ENCODE measurements around the gene LAGE3.

Gene LAGE3

GRCh38 chrX:154470914-154471568 lies 8.0 kb downstream of the LAGE3 start:
- H3K27me3 ChIP-seq (ENCODE audit: control insufficient read depth, insufficient read depth, low read length) = no peaks in the 10 kb centered on the region
- H3K9ac ChIP-seq (ENCODE audit: low read depth, low read length) = no peak overlapping the region
- H3K4me3 ChIP-seq (ENCODE audit: low read depth, low read length) = no peak overlapping the region
- H3K36me3 ChIP-seq (ENCODE audit: control insufficient read depth, insufficient read depth, low read length) = peaks cover 52% of the 10 kb centered on the region
- no peaks in the 10 kb centered on the region for H3K4me1 ChIP-seq (ENCODE audit: control insufficient read depth, insufficient read depth, low read length)
- no peaks in the 10 kb centered on the region for H3K9me3 ChIP-seq (ENCODE audit: control insufficient read depth, insufficient read depth, low read length)

- Histone ChIP-seq H3K27me3 (ENCODE audit: control insufficient read depth, insufficient read depth, low read length) (no peaks in the 10 kb centered on the region), H3K9me3 (ENCODE audit: control insufficient read depth, insufficient read depth, low read length) (no peaks in the 10 kb centered on the region), H3K4me1 (ENCODE audit: control insufficient read depth, insufficient read depth, low read length) (no peaks in the 10 kb centered on the region), H3K36me3 (ENCODE audit: control insufficient read depth, insufficient read depth, low read length) (peaks cover 58% of the 10 kb centered on the region), H3K4me3 (ENCODE audit: low read depth, low read length) (no peak overlapping the region), H3K9ac (ENCODE audit: low read depth, low read length) (no peak overlapping the region)
Measured at GRCh38 chrX:154470434-154470833, 8.6 kb downstream of the LAGE3 start.

- peaks cover 63% of the 10 kb centered on the region for H3K36me3 ChIP-seq (ENCODE audit: control insufficient read depth, insufficient read depth, low read length)
- H3K9me3 ChIP-seq (ENCODE audit: control insufficient read depth, insufficient read depth, low read length) = no peaks in the 10 kb centered on the region
- H3K9ac ChIP-seq (ENCODE audit: low read depth, low read length) = no peak overlapping the region
- H3K4me3 ChIP-seq (ENCODE audit: low read depth, low read length) = no peak overlapping the region
- H3K27me3 ChIP-seq (ENCODE audit: control insufficient read depth, insufficient read depth, low read length) = no peaks in the 10 kb centered on the region
- H3K4me1 ChIP-seq (ENCODE audit: control insufficient read depth, insufficient read depth, low read length) = no peaks in the 10 kb centered on the region
Measured at GRCh38 chrX:154469880-154470279, 9.2 kb downstream of the LAGE3 start.

DNA sequence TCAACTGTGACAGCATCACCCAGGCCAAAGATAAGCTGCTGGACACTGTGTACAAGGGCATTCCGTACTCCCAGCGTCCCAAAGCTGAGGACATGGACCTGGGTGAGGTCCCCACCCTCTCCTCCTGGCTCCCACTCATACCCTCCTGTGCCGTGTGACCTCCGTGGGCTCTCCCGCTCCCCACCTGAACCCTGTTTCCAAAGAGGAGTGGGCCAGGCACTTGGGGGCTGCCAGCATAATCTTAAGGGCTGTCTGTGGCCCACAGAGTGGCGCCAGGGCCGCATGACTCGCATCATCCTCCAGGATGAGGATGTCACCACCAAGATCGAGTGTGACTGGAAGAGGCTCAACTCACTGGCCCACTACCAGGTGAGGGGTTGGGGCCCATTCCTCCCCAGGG lies 10.0 kb downstream of the LAGE3 start:
- Histone ChIP-seq H3K36me3 (ENCODE audit: control insufficient read depth, insufficient read depth, low read length) (peaks cover 70% of the 10 kb centered on the region), H3K4me3 (ENCODE audit: low read depth, low read length) (no peak overlapping the region), H3K27me3 (ENCODE audit: control insufficient read depth, insufficient read depth, low read length) (no peaks in the 10 kb centered on the region), H3K4me1 (ENCODE audit: control insufficient read depth, insufficient read depth, low read length) (no peaks in the 10 kb centered on the region), H3K9me3 (ENCODE audit: control insufficient read depth, insufficient read depth, low read length) (no peaks in the 10 kb centered on the region), H3K9ac (ENCODE audit: low read depth, low read length) (no peak overlapping the region)

DNA sequence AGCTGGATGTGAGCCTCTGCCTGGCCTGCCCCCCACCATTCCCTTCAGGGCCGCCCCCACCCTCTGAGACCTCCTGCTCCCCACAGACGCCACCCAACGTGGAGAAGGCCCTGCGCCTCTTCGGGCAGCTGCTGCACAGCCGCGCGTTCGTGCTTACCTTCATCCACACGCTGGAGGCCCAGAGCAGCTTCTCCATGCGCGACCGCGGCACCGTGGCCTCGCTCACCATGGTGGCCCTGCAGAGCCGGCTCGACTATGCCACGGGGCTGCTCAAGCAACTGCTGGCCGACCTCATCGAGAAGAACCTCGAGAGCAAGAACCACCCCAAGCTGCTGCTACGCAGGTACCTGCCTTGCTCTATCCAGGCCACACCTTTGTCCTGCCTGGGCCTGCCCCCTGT lies 10.9 kb downstream of the LAGE3 start:
- no peaks in the 10 kb centered on the region for H3K27me3 ChIP-seq (ENCODE audit: control insufficient read depth, insufficient read depth, low read length)
- H3K36me3 ChIP-seq (ENCODE audit: control insufficient read depth, insufficient read depth, low read length) = peaks cover 66% of the 10 kb centered on the region
- no peak overlapping the region for H3K9ac ChIP-seq (ENCODE audit: low read depth, low read length)
- no peaks in the 10 kb centered on the region for H3K9me3 ChIP-seq (ENCODE audit: control insufficient read depth, insufficient read depth, low read length)
- no peak overlapping the region for H3K4me3 ChIP-seq (ENCODE audit: low read depth, low read length)
- no peaks in the 10 kb centered on the region for H3K4me1 ChIP-seq (ENCODE audit: control insufficient read depth, insufficient read depth, low read length)

DNA sequence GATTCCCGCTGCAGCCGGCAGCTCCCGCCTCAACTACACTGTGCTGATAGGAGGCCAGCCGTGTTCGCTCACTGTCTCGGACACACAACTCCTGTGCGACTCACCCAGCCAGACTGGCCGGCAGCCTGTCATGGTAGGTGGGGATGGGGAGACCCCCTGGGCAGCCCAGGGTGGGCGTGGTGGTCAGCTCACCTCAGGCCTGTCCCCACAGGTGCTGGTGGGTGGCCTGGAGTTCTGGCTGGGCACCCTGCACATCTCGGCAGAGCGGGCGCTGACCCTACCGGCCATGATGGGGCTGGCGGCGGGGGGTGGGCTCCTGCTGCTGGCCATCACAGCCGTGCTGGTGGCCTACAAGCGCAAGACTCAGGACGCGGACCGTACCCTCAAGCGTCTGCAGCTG lies 11.5 kb downstream of the LAGE3 start:
- no peak overlapping the region for H3K9ac ChIP-seq (ENCODE audit: low read depth, low read length)
- no peaks in the 10 kb centered on the region for H3K27me3 ChIP-seq (ENCODE audit: control insufficient read depth, insufficient read depth, low read length)
- H3K36me3 ChIP-seq (ENCODE audit: control insufficient read depth, insufficient read depth, low read length) = peaks cover 63% of the 10 kb centered on the region
- no peaks in the 10 kb centered on the region for H3K4me1 ChIP-seq (ENCODE audit: control insufficient read depth, insufficient read depth, low read length)
- H3K9me3 ChIP-seq (ENCODE audit: control insufficient read depth, insufficient read depth, low read length) = no peaks in the 10 kb centered on the region
- H3K4me3 ChIP-seq (ENCODE audit: low read depth, low read length) = no peak overlapping the region

DNA sequence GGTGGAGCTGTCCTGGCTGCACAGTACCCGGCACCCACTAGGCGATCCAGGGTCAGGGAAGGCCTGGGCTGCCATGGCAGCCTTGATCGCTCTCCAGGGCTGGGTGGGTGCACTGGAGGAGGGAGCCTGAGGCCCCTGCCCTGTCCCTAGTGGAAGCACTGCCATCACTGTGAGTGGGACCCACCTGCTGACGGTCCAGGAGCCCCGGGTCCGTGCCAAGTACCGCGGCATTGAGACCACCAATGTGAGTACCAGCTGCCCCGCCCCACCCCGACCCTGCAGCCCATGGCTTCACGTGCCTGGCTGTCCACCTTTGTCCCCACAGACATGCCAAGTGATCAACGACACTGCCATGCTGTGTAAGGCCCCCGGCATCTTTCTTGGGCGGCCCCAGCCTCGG lies 12.2 kb downstream of the LAGE3 start:
- H3K36me3 ChIP-seq (ENCODE audit: control insufficient read depth, insufficient read depth, low read length) = peaks cover 68% of the 10 kb centered on the region

GRCh38 chrX:154466036-154466435 lies 13.0 kb downstream of the LAGE3 start:
- Histone ChIP-seq H3K9me3 (ENCODE audit: control insufficient read depth, insufficient read depth, low read length) (no peaks in the 10 kb centered on the region), H3K4me3 (ENCODE audit: low read depth, low read length) (no peak overlapping the region), H3K4me1 (ENCODE audit: control insufficient read depth, insufficient read depth, low read length) (no peaks in the 10 kb centered on the region), H3K9ac (ENCODE audit: low read depth, low read length) (no peak overlapping the region), H3K36me3 (ENCODE audit: control insufficient read depth, insufficient read depth, low read length) (peaks cover 69% of the 10 kb centered on the region), H3K27me3 (ENCODE audit: control insufficient read depth, insufficient read depth, low read length) (no peaks in the 10 kb centered on the region)

More for the DNA sequence above, 12.2 kb downstream of the LAGE3 start:
- H3K4me3 ChIP-seq (ENCODE audit: low read depth, low read length) = no peak overlapping the region
- no peaks in the 10 kb centered on the region for H3K27me3 ChIP-seq (ENCODE audit: control insufficient read depth, insufficient read depth, low read length)
- no peaks in the 10 kb centered on the region for H3K4me1 ChIP-seq (ENCODE audit: control insufficient read depth, insufficient read depth, low read length)
- no peak overlapping the region for H3K9ac ChIP-seq (ENCODE audit: low read depth, low read length)
- no peaks in the 10 kb centered on the region for H3K9me3 ChIP-seq (ENCODE audit: control insufficient read depth, insufficient read depth, low read length)

DNA sequence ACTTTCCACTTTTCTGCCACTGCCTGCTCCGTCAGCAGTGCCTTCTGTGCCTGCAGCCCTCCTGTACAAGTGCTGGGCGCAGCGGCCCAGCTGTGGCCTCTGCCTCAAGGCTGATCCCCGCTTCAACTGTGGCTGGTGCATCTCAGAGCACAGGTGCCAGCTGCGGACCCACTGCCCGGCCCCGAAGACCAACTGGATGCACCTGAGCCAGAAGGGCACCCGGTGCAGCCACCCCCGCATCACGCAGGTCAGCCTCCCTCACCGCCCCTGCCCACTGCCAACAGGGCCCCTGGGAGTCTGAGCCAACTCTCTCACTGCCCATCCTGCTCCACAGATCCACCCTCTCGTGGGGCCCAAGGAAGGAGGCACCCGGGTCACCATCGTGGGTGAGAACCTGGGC lies 13.5 kb downstream of the LAGE3 start:
- Histone ChIP-seq H3K36me3 (ENCODE audit: control insufficient read depth, insufficient read depth, low read length) (peaks cover 69% of the 10 kb centered on the region), H3K27me3 (ENCODE audit: control insufficient read depth, insufficient read depth, low read length) (no peaks in the 10 kb centered on the region), H3K4me3 (ENCODE audit: low read depth, low read length) (no peak overlapping the region), H3K9ac (ENCODE audit: low read depth, low read length) (no peak overlapping the region), H3K9me3 (ENCODE audit: control insufficient read depth, insufficient read depth, low read length) (no peaks in the 10 kb centered on the region), H3K4me1 (ENCODE audit: control insufficient read depth, insufficient read depth, low read length) (no peaks in the 10 kb centered on the region)

DNA sequence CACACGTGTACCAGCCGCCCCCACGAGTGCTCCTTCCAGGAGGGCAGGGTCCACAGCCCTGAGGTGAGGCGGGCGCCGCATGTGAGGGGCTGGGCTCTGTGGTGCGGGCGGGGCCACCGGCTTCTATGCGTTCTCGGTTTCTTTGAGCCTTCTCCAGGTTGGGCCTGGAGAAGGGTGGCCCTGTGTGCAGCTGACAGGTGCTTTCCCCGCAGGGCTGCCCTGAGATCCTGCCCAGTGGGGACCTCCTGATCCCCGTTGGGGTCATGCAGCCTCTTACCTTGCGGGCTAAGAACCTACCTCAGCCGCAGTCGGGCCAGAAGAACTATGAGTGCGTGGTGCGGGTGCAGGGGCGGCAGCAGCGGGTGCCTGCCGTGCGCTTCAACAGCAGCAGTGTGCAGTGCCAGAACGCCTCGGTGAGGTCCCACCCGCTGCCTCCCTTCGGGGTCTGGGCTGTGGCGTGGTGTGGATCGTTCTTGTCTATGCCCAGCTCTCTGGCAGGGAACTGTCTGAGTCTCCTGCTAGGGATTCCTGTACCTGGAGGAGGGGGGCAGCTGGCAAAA lies 14.2 kb downstream of the LAGE3 start:
- Histone ChIP-seq H3K27me3 (ENCODE audit: control insufficient read depth, insufficient read depth, low read length) (no peaks in the 10 kb centered on the region), H3K36me3 (ENCODE audit: control insufficient read depth, insufficient read depth, low read length) (peaks cover 66% of the 10 kb centered on the region), H3K9me3 (ENCODE audit: control insufficient read depth, insufficient read depth, low read length) (no peaks in the 10 kb centered on the region), H3K9ac (ENCODE audit: low read depth, low read length) (no peak overlapping the region), H3K4me3 (ENCODE audit: low read depth, low read length) (no peak overlapping the region), H3K4me1 (ENCODE audit: control insufficient read depth, insufficient read depth, low read length) (no peaks in the 10 kb centered on the region)

DNA sequence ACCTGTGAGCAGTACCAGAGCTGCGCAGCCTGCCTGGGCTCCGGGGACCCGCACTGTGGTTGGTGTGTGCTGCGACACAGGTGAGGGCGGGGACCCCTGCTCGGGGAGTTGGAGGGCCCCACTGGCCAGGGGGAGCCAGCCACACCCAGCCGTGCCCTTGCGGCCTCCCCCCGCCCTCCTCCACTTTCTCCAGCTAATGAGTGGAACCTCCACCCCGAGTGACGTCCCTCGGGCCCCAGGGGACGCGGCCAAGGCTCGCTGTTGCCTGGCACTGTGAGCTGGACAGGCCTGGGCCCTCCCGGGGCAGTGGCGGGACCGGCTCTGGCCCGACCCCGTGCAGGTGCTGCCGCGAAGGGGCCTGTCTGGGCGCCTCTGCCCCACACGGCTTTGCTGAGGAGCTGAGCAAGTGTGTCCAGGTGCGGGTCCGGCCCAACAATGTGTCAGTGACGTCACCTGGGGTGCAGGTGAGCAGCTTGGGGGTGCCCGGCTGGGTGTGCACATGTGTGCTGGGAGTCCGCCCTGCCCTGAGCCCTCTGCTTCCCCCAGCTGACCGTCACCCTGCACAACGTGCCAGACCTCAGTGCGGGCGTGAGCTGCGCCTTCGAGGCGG lies 15.4 kb downstream of the LAGE3 start:
- Histone ChIP-seq H3K4me3 (ENCODE audit: low read depth, low read length) (no peak overlapping the region), H3K9me3 (ENCODE audit: control insufficient read depth, insufficient read depth, low read length) (no peaks in the 10 kb centered on the region), H3K27me3 (ENCODE audit: control insufficient read depth, insufficient read depth, low read length) (no peaks in the 10 kb centered on the region), H3K4me1 (ENCODE audit: control insufficient read depth, insufficient read depth, low read length) (no peaks in the 10 kb centered on the region), H3K36me3 (ENCODE audit: control insufficient read depth, insufficient read depth, low read length) (peaks cover 55% of the 10 kb centered on the region), H3K9ac (ENCODE audit: low read depth, low read length) (no peak overlapping the region)

DNA sequence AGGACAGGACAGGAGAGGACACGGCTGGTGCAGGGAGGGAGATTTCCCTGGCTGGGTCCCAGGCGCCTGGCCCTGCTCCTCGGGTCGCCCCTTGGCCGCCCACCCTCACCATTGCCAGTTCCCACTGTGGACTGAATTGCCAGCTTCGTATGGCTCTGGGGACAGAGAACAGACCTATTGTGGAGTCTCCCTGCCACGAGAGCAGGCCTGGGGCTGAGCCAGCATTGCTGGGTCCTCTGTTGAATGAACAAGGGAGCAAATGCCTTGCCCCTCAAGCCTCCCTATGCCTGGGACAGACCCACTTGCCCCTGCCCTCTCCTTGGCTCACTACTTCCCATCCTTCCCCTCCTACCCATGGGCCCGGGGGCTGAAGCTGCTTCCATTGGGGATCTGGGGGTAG lies 16.7 kb downstream of the LAGE3 start:
- Histone ChIP-seq H3K9ac (ENCODE audit: low read depth, low read length) (no peak overlapping the region), H3K36me3 (ENCODE audit: control insufficient read depth, insufficient read depth, low read length) (peaks cover 46% of the 10 kb centered on the region), H3K4me1 (ENCODE audit: control insufficient read depth, insufficient read depth, low read length) (no peaks in the 10 kb centered on the region), H3K27me3 (ENCODE audit: control insufficient read depth, insufficient read depth, low read length) (no peaks in the 10 kb centered on the region), H3K4me3 (ENCODE audit: low read depth, low read length) (no peak overlapping the region), H3K9me3 (ENCODE audit: control insufficient read depth, insufficient read depth, low read length) (no peaks in the 10 kb centered on the region)
